ENCODE data around the gene BLOC1S3. TPM values are rescaled to one million over a fixed set of nuclear protein-coding genes. Genes with fewer than 3 reads are reported as not detected.

The BLOC1S3 gene
- total and polyA plus RNA-seq, 2 of the 13 experiments (the other 11 are each of a cell fraction or from before 2014, with no cell fraction given), result 4.3 to 4.8 TPM

DNA sequence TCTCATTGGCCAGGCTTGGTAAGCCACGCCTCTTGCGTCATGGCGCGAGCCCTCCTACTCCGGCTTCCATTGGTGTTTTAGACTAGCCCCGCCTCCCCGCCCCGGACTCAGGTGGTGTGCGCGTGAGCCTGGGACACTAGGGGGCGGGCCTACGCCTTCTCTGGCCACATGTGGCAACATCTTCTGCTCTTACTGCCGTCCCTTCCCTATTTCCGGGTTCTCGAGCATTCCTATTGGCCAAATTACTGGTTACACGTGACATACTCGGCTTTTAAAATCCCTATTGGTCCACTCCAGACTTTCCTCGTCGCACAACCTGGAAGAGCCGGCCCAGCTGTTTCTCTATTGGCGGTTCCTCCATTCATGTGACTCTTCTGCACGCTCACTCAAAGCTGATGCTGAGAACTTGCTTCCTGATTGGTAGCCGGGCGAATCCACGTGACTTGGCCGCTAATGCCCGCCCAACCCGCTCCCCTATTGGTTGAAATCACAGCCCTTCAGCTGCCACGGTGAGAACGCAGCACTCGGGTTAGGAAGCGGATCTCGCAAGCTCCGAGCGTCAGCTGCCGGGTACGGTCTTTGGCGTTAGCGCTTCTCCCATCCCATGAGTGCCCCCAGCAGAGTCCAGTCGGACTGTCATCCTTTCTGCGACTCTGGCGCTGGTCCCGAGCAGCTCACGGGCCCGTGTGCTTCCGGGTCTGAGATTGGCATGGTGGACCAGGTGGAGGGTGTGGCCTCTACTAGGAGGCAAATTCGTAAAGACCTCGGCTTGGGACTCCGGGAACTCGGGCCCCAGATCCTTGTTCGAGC is at the start of gene BLOC1S3 (continued):
- TF ChIP-seq ZNF770 (CRISPR knock-in tag; IDR thresholded peaks at IDR 0.05), result peak; percentile 55
- peak; percentile 95 for TF ChIP-seq RAD51 (IDR thresholded peaks at IDR 0.05; ENCODE audit: borderline replicate concordance)
- peak; percentile 99 for TF ChIP-seq RFX5 (IDR thresholded peaks at IDR 0.05; ENCODE audit: low read depth, low read length)
- TF ChIP-seq ZNF446 (CRISPR knock-in tag; IDR thresholded peaks at IDR 0.05), result no peak
- no peak for TF ChIP-seq DDIT3 (CRISPR knock-in tag; IDR thresholded peaks at IDR 0.05)
- TF ChIP-seq ZNF724P (CRISPR knock-in tag; IDR thresholded peaks at IDR 0.05; ENCODE audit: borderline replicate concordance), result 0 out of 2 replicates have a peak, but pooled peaks have one; percentile 26
- 0 out of 2 replicates have a peak, but pooled peaks have one; percentile 39 for TF ChIP-seq TFDP2 (CRISPR knock-in tag; IDR thresholded peaks at IDR 0.05)
- peak; percentile 53 for TF ChIP-seq TAF1 (CRISPR knock-in tag; IDR thresholded peaks at IDR 0.05)
- TF ChIP-seq CREM (IDR thresholded peaks at IDR 0.05), result peak; percentile 96
- no peak for TF ChIP-seq CREM (CRISPR knock-in tag; IDR thresholded peaks at IDR 0.05)
- TF ChIP-seq ZBTB21 (CRISPR knock-in tag; IDR thresholded peaks at IDR 0.05), result no peak
- 0 out of 2 replicates have a peak, but pooled peaks have one; percentile 50 for TF ChIP-seq ZNF598 (CRISPR knock-in tag; IDR thresholded peaks at IDR 0.05; ENCODE audit: borderline replicate concordance)
- peak; percentile 62 for TF ChIP-seq ATF7 (IDR thresholded peaks at IDR 0.05)
- no peak for TF ChIP-seq ATF7 (CRISPR knock-in tag; IDR thresholded peaks at IDR 0.05)
- peak; percentile 60; the same call in 1 of the 2 replicates for TF ChIP-seq DR1 (CRISPR knock-in tag; IDR thresholded peaks at IDR 0.05)
- peak; percentile 36; the same call in 1 of the 2 replicates for TF ChIP-seq HDAC2 (CRISPR knock-in tag; IDR thresholded peaks at IDR 0.05)
- TF ChIP-seq SOX5 (CRISPR knock-in tag; IDR thresholded peaks at IDR 0.05; ENCODE audit: borderline replicate concordance), result 0 out of 2 replicates have a peak, but pooled peaks have one; percentile 35
- TF ChIP-seq MEIS1 (CRISPR knock-in tag; IDR thresholded peaks at IDR 0.05; ENCODE audit: borderline replicate concordance), result peak; percentile 49; the same call in 1 of the 2 replicates
- 0 out of 2 replicates have a peak, but pooled peaks have one; percentile 35 for TF ChIP-seq HNRNPL (IDR thresholded peaks at IDR 0.05; ENCODE audit: low read depth, low read length)
- peak; percentile 70 for TF ChIP-seq XRCC5 (optimal IDR thresholded peaks at IDR 0.05; ENCODE audit: low read length)
- TF ChIP-seq RFXAP (CRISPR knock-in tag; IDR thresholded peaks at IDR 0.05; ENCODE audit: borderline replicate concordance), result peak; percentile 100
- TF ChIP-seq ZNF563 (CRISPR knock-in tag; IDR thresholded peaks at IDR 0.05), result no peak
- TF ChIP-seq FOXC1 (CRISPR knock-in tag; IDR thresholded peaks at IDR 0.05; ENCODE audit: borderline replicate concordance), result peak; percentile 68; the same call in 1 of the 2 replicates
- peak; percentile 92 for TF ChIP-seq THAP11 (CRISPR knock-in tag; IDR thresholded peaks at IDR 0.05)
- TF ChIP-seq ESRRA (CRISPR knock-in tag; IDR thresholded peaks at IDR 0.05; ENCODE audit: low read depth), result no peak
- TF ChIP-seq ELF3 (CRISPR knock-in tag; IDR thresholded peaks at IDR 0.05), result peak; percentile 58; the same call in 1 of the 2 replicates
- TF ChIP-seq POGZ (CRISPR knock-in tag; IDR thresholded peaks at IDR 0.05), result peak; percentile 41; the same call in 1 of the 2 replicates
- no peak for TF ChIP-seq TBL1XR1 (IDR thresholded peaks at IDR 0.05; ENCODE audit: borderline replicate concordance, low read length, partially characterized antibody)

All from HepG2 (cell line).